22Rv1 (cell line): ENCODE data around the gene RAD51B.

ENCODE experiments used
- H3K27ac ChIP-seq: fragments of 450-650 bp; 2 replicates; pipeline ENCODE4 v1.5.1; 2017
- ZFX ChIP-seq: fragments of 450-650 bp; IDR thresholded peaks from 2 replicates; pipeline ENCODE4 v1.6.1; 2017; ENCODE audit warnings: antibody characterized with exemption, borderline replicate concordance
- TF ChIP-seq, protein P1 (sequence below): fragments of 450-650 bp; IDR thresholded peaks from 2 replicates; pipeline ENCODE4 v1.5.1; 2017; ENCODE audit warnings: mild to moderate bottlenecking

RAD51B gene

DNA sequence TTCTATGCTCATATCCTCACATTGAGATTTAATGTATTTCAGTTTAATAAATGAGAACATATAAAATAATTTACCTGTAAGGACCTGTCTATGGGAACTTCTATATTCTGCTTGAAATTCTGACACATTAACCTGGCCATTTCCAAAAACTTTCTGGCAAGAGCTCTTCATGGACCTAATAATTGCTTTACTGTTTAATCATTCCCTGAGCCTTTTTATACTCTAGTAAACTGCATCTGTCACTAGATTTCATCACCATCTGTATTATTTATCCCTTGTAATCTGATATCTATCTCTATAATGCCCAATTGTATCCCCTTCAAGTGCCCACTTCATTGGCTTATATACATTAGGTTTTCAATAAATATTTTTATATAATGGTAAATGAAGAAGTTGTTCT is 327.7 kb downstream of the RAD51B start:
- no peak overlapping the region for H3K27ac ChIP-seq
- TF ChIP-seq ZFX: no peak
- TF ChIP-seq, protein P1, sequence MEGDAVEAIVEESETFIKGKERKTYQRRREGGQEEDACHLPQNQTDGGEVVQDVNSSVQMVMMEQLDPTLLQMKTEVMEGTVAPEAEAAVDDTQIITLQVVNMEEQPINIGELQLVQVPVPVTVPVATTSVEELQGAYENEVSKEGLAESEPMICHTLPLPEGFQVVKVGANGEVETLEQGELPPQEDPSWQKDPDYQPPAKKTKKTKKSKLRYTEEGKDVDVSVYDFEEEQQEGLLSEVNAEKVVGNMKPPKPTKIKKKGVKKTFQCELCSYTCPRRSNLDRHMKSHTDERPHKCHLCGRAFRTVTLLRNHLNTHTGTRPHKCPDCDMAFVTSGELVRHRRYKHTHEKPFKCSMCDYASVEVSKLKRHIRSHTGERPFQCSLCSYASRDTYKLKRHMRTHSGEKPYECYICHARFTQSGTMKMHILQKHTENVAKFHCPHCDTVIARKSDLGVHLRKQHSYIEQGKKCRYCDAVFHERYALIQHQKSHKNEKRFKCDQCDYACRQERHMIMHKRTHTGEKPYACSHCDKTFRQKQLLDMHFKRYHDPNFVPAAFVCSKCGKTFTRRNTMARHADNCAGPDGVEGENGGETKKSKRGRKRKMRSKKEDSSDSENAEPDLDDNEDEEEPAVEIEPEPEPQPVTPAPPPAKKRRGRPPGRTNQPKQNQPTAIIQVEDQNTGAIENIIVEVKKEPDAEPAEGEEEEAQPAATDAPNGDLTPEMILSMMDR: no peak

GRCh38 chr14:68148276-68148675 is 328.7 kb downstream of the RAD51B start:
- H3K27ac ChIP-seq: no peak overlapping the region
- TF ChIP-seq ZFX: no peak
- TF ChIP-seq, protein P1: no peak

DNA sequence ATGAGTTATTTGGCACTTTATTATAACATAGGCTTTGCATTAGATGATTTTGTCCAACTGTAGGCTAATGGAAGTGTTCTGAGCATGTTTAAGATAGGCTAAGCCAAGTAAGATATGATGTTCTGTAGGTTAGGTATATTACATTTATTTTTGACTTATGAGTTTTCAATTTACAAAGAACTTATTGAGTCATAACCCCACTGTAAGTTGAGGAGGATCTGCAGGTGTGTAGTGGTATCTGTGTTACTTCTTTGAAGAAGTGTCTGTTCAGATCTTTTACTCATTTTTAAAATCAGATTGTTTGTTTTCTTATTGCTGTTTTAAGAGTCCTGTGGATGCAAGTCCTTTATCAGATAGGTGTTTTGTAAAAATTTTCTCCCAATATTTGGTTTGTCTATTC is 329.2 kb downstream of the RAD51B start:
- no peak for TF ChIP-seq ZFX
- TF ChIP-seq, protein P1: no peak
- no peak overlapping the region for H3K27ac ChIP-seq

GRCh38 chr14:68153275-68153674 is 333.7 kb downstream of the RAD51B start:
- H3K27ac ChIP-seq: no peak overlapping the region
- TF ChIP-seq ZFX: no peak
- TF ChIP-seq, protein P1: no peak

- TF ChIP-seq, protein P1: no peak
- TF ChIP-seq ZFX: no peak
- no peak overlapping the region for H3K27ac ChIP-seq
These were observed 334.7 kb downstream of the RAD51B start for GRCh38 chr14:68154275-68154674.

GRCh38 chr14:68157971-68158371 is 338.4 kb downstream of the RAD51B start:
- TF ChIP-seq, protein P1: no peak
- no peak for TF ChIP-seq ZFX

GRCh38 chr14:68158640-68159039 is 339.1 kb downstream of the RAD51B start:
- no peak for TF ChIP-seq ZFX
- TF ChIP-seq, protein P1: no peak
- H3K27ac ChIP-seq: no peak overlapping the region

More at GRCh38 chr14:68157971-68158371, 338.4 kb downstream of the RAD51B start:
- no peak overlapping the region for H3K27ac ChIP-seq
